AG04449 (cell line): ENCODE data around the gene MIOS.

Experiments
- CTCF ChIA-PET: fragments of 350-600 bp; formaldehyde crosslinking; extraction: SDS; loops from one replicate; lab custom pipeline; 2021; ENCODE audit warnings: antibody characterized with exemption; lab: Yijun Ruan, JAX
- POLR2A ChIA-PET: fragments of 400-600, 350-600 bp; formaldehyde crosslinking; extraction: SDS; loops from one replicate; lab custom pipeline; 2020; ENCODE audit warnings: antibody characterized with exemption, inconsistent platforms; lab: Yijun Ruan, JAX
- DNase-seq: peaks from one replicate; pipeline ENCODE4 v3.0.0-alpha.2; 2010; ENCODE audit warnings: low read depth, low spot score
- H3K4me3 ChIP-seq: 2 replicates; pipeline ENCODE4 v1.5.1; 2011; ENCODE audit warnings: low read depth, mild to moderate bottlenecking, control low read depth, low read length
- TF ChIP-seq, protein P1 (sequence below): IDR thresholded peaks from one replicate; pipeline ENCODE4 v1.5.1; 2011; ENCODE audit warnings: mild to moderate bottlenecking, moderate library complexity, low read length, control low read depth, inconsistent platforms; ENCODE audit not compliant: insufficient read depth; ENCODE audit errors: missing control alignments

Gene MIOS

DNA sequence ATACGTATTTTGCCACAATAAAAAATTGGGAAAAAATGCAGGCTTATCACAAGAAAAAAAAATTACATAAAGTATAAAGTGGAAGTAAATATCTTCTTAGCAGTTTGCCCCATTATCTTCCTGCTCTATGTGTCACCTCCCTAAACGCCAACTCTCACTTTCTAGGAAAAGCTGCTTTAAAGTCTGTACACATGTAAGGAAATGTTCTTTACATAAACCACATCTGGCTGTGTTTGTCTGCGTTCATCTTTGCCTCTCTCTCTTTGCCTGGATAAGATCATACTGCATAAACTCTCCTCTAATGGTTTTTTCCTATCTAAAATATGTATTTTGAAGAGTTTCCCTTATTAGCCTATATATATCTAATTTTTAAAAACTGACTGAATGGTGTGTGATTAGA, 50.9 kb downstream of the MIOS start:
- ChIA-PET CTCF (no interaction called here), POLR2A (no interaction called here)
- TF ChIP-seq, protein P1, sequence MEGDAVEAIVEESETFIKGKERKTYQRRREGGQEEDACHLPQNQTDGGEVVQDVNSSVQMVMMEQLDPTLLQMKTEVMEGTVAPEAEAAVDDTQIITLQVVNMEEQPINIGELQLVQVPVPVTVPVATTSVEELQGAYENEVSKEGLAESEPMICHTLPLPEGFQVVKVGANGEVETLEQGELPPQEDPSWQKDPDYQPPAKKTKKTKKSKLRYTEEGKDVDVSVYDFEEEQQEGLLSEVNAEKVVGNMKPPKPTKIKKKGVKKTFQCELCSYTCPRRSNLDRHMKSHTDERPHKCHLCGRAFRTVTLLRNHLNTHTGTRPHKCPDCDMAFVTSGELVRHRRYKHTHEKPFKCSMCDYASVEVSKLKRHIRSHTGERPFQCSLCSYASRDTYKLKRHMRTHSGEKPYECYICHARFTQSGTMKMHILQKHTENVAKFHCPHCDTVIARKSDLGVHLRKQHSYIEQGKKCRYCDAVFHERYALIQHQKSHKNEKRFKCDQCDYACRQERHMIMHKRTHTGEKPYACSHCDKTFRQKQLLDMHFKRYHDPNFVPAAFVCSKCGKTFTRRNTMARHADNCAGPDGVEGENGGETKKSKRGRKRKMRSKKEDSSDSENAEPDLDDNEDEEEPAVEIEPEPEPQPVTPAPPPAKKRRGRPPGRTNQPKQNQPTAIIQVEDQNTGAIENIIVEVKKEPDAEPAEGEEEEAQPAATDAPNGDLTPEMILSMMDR: no peak
- no peak for DNase-seq
- H3K4me3 ChIP-seq: no peak overlapping the region

DNA sequence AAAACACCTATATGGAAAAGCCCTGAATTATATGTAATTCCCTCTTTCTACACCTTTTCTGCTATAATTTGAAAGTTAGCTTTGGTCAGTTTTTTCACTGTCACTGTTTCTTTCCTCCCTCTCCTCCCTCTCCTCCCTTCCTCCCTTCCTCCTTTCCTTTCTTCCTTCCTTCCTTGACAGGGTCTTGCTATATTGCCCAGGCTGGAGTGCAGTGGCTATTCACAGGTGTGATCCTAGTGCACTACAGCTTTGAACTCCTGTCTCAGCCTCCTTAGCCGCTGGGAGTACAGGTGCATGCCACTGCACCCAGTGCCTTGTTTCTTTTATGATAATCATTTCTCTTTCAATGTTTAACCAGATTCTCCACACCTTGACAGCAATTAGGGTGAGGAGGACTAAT, 51.7 kb downstream of the MIOS start:
- CTCF ChIA-PET: no interaction called here

DNA sequence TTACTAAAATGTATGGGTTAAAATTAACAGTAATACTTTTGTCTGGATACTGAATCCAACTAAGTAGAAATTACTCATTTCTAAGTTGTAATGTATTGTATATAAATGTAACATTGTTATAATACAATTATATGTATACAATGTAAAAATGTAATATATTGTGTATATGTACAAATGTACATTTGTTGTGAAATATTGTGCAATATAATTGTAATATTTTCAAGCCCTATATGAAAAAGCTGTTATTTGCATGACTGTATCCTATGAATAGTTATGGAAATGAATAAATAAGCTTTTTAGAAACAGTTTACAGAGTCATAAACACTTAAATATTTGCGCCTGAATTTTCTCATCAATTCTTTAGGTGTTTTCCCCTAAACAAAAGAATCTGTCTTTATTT, 53.6 kb downstream of the MIOS start:
- TF ChIP-seq, protein P1: no peak
- no peak for DNase-seq
- ChIA-PET POLR2A (no interaction called here), CTCF (no interaction called here)
- H3K4me3 ChIP-seq: no peak overlapping the region

More for the DNA sequence above, 51.7 kb downstream of the MIOS start:
- no peak overlapping the region for H3K4me3 ChIP-seq
- POLR2A ChIA-PET: no interaction called here
- TF ChIP-seq, protein P1: no peak
- no peak for DNase-seq

DNA sequence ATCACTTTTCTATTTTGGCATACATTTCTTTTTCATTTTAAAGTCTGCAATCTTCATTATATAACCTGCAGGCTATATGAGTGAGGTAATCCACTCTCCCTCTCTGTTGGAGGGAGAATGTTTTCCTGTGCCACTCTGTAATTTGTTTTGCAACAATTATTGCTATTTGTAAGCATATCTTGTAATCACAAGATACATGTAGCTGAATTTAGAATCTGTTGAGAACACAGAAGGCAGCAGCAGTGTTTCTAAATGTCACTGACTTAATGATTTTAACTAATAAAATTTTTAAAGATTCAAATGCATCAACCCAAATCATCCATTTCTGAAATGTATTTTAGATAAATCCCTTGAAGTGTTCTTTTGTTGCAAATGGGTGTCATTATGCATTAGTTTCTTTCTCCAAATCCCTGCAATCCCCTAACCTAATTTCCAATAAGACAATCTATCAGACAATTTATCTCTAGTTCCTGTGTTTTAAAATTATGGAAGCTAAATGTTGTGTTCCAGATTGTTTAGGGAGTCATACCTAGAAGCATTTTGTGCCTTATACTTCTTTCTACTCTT, 54.0 kb downstream of the MIOS start:
- H3K4me3 ChIP-seq: no peak overlapping the region
- TF ChIP-seq, protein P1: no peak
- ChIA-PET POLR2A (no interaction called here), CTCF (no interaction called here)
- DNase-seq: no peak

DNA sequence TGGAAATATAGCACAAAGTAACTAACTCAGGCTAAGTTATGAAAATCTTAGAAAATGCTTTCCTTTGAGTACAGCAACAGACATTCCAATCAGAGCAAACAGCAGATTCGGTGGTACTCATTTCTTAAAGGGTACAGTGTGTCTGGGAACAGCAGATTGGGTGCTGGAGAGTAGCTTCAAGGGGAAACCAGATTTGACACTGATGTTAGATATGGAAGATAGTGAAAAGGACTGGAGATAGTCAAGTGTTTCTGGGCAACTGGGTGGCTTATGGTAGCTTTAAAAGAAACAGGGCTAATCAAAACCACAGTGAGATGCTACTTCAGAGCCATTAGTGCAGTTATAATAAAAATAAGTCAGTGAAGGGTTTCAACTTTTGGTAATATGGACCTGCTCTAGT, 61.8 kb downstream of the MIOS start:
- ChIA-PET POLR2A (no interaction called here), CTCF (interaction anchor here (1.0 kb wide), 1 partner anchor 667 kb away, joined by 3 read pairs; no protein-coding TSS in a partner anchor)
- no peak for DNase-seq
- no peak overlapping the region for H3K4me3 ChIP-seq
- TF ChIP-seq, protein P1: no peak

DNA sequence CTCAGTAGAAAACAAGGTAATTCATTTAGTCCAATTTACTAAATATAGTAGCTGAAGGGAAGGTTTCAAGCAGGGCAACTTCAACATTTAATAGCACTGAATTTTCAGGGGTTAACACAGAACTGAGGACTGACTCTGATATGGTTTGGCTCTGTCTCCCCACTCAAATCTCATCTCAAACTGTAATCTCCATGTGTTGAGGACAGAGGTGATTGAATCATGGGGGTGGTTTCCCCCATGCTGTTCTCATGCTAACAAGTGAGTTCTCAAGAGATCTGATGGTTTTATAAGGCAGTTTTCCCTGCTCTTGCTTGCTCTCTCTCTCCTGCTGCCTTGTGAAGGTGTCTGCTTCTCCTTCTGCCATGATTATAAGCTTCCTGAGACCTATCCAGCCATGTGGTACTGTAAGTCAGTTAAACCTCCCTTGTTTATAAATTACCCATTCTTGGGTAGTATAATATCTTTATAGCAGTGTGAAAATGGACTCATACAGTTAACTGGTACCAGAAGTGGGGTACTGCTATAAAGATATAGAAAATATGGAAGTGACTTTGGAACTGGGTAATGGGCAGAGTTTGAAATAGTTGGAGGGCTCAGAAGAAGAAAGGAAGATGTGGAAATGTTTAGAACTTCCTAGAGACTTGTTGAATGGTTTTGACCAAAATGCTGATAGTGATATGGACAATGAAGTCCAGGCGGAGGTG, 64.1 kb downstream of the MIOS start:
- H3K4me3 ChIP-seq: no peak overlapping the region
- CTCF ChIA-PET: interaction anchor here (1.3 kb wide), 1 partner anchor 592 kb away, joined by 3 read pairs; no protein-coding TSS in a partner anchor
- POLR2A ChIA-PET: no interaction called here
- DNase-seq: no peak
- TF ChIP-seq, protein P1: no peak
